HUES64 (cell line): ENCODE results near the gene RAB7A.

Experiments
- H3K27ac ChIP-seq: 2 replicates; pipeline ENCODE4 v1.7.0; 2013; ENCODE audit warnings: low read depth, low read length, inconsistent platforms
- H3K27me3 ChIP-seq: 2 replicates; pipeline ENCODE4 v1.6.1; 2013; ENCODE audit warnings: mild to moderate bottlenecking, low read length; ENCODE audit not compliant: insufficient read depth
- H3K36me3 ChIP-seq: 2 replicates; pipeline ENCODE4 v1.6.1; 2013; ENCODE audit warnings: mild to moderate bottlenecking, low read length; ENCODE audit not compliant: insufficient read depth
- H3K4me1 ChIP-seq: 2 replicates; pipeline ENCODE4 v1.6.1; 2013; ENCODE audit warnings: mild to moderate bottlenecking, low read length, moderate library complexity; ENCODE audit not compliant: insufficient read depth
- H3K4me3 ChIP-seq: 2 replicates; pipeline ENCODE4 v1.5.1; 2013; ENCODE audit warnings: mild to moderate bottlenecking, low read length, moderate library complexity
- H3K9ac ChIP-seq: 2 replicates; pipeline ENCODE4 v1.6.1; 2013; ENCODE audit warnings: mild to moderate bottlenecking, low read depth, low read length
- H3K9me3 ChIP-seq: 2 replicates; pipeline ENCODE4 v1.6.1; 2013; ENCODE audit warnings: low read depth, low read length; ENCODE audit not compliant: insufficient read depth
- WGBS: fragments of 150-250, 120-280 bp; methylation state at CpG from one replicate; pipeline ENCODE4 v1.1.7; 2013; ENCODE audit warnings: missing lambda C conversion rate; 5-methylcytosine and 5-hydroxymethylcytosine counted together

RAB7A gene

GRCh38 chr3:128807186-128807830 lies 81.3 kb downstream of the RAB7A start:
- Histone ChIP-seq H3K4me3 (no peak overlapping the region), H3K27ac (no peak overlapping the region), H3K9me3 (no peaks in the 10 kb centered on the region), H3K9ac (no peak overlapping the region), H3K4me1 (peaks cover 5% of the 10 kb centered on the region; the same call in 1 of the 2 replicates), H3K27me3 (no peaks in the 10 kb centered on the region), H3K36me3 (peaks cover 76% of the 10 kb centered on the region)
- 96% methylated on average over 9 of the region's 9 CpGs for WGBS

GRCh38 chr3:128808672-128809071 lies 82.7 kb downstream of the RAB7A start:
- Histone ChIP-seq H3K9me3 (no peaks in the 10 kb centered on the region), H3K9ac (no peak overlapping the region), H3K36me3 (peaks cover 84% of the 10 kb centered on the region), H3K27me3 (no peaks in the 10 kb centered on the region), H3K4me3 (no peak overlapping the region), H3K4me1 (peaks cover 5% of the 10 kb centered on the region; the same call in 1 of the 2 replicates), H3K27ac (no peak overlapping the region)
- 92% methylated on average over 3 of the region's 3 CpGs for WGBS

- Histone ChIP-seq H3K36me3 (peaks cover 83% of the 10 kb centered on the region), H3K9ac (no peak overlapping the region), H3K27ac (no peak overlapping the region), H3K4me1 (no peaks in the 10 kb centered on the region), H3K4me3 (no peak overlapping the region), H3K27me3 (no peaks in the 10 kb centered on the region), H3K9me3 (no peaks in the 10 kb centered on the region)
- 95% methylated on average over 8 of the region's 8 CpGs for WGBS
Measured at GRCh38 chr3:128813097-128813496, 87.1 kb downstream of the RAB7A start.

GRCh38 chr3:128814060-128814459 lies 88.1 kb downstream of the RAB7A start:
- WGBS = 93% methylated on average over 5 of the region's 5 CpGs
- Histone ChIP-seq H3K9me3 (no peaks in the 10 kb centered on the region), H3K4me1 (no peaks in the 10 kb centered on the region), H3K4me3 (no peak overlapping the region), H3K27me3 (no peaks in the 10 kb centered on the region), H3K27ac (no peak overlapping the region), H3K36me3 (peaks cover 84% of the 10 kb centered on the region), H3K9ac (no peak overlapping the region)

- H3K27me3 ChIP-seq = no peaks in the 10 kb centered on the region
- no peak overlapping the region for H3K27ac ChIP-seq
- H3K9me3 ChIP-seq = no peaks in the 10 kb centered on the region
- H3K9ac ChIP-seq = no peak overlapping the region
- WGBS = 95% methylated on average over 8 of the region's 8 CpGs
- no peaks in the 10 kb centered on the region for H3K4me1 ChIP-seq
- no peak overlapping the region for H3K4me3 ChIP-seq
- H3K36me3 ChIP-seq = peaks cover 82% of the 10 kb centered on the region
Measured at GRCh38 chr3:128814519-128815317, 88.7 kb downstream of the RAB7A start.

- WGBS = 93% methylated on average over 3 of the region's 3 CpGs
- Histone ChIP-seq H3K36me3 (peaks cover 77% of the 10 kb centered on the region), H3K4me1 (no peaks in the 10 kb centered on the region), H3K9me3 (no peaks in the 10 kb centered on the region), H3K27ac (no peak overlapping the region), H3K4me3 (no peak overlapping the region), H3K9ac (no peak overlapping the region), H3K27me3 (no peaks in the 10 kb centered on the region)
Measured at GRCh38 chr3:128815318-128816064, 89.5 kb downstream of the RAB7A start.

- WGBS = 95% methylated on average over 5 of the region's 5 CpGs
- Histone ChIP-seq H3K9me3 (no peaks in the 10 kb centered on the region), H3K36me3 (peaks cover 52% of the 10 kb centered on the region)
Measured at GRCh38 chr3:128818186-128818787, 92.3 kb downstream of the RAB7A start.

GRCh38 chr3:128820252-128820839 lies 94.4 kb downstream of the RAB7A start:
- peaks cover 32% of the 10 kb centered on the region for H3K36me3 ChIP-seq
- H3K4me1 ChIP-seq = no peaks in the 10 kb centered on the region
- no peak overlapping the region for H3K9ac ChIP-seq
- H3K27me3 ChIP-seq = no peaks in the 10 kb centered on the region
- 92% methylated on average over 7 of the region's 7 CpGs for WGBS
- no peak overlapping the region for H3K4me3 ChIP-seq
- no peak overlapping the region for H3K27ac ChIP-seq
- no peaks in the 10 kb centered on the region for H3K9me3 ChIP-seq

More at GRCh38 chr3:128818186-128818787, 92.3 kb downstream of the RAB7A start:
- Histone ChIP-seq H3K4me3 (no peak overlapping the region), H3K4me1 (no peaks in the 10 kb centered on the region), H3K9ac (no peak overlapping the region), H3K27me3 (no peaks in the 10 kb centered on the region), H3K27ac (no peak overlapping the region)

- 90% methylated on average over 6 of the region's 6 CpGs for WGBS
- Histone ChIP-seq H3K9ac (no peak overlapping the region), H3K27me3 (no peaks in the 10 kb centered on the region), H3K4me3 (no peak overlapping the region), H3K4me1 (no peaks in the 10 kb centered on the region), H3K9me3 (no peaks in the 10 kb centered on the region), H3K36me3 (peaks cover 15% of the 10 kb centered on the region), H3K27ac (no peak overlapping the region)
Measured at GRCh38 chr3:128823008-128823407, 97.0 kb downstream of the RAB7A start.

GRCh38 chr3:128823631-128824030 lies 97.6 kb downstream of the RAB7A start:
- Histone ChIP-seq H3K4me3 (no peak overlapping the region), H3K9me3 (no peaks in the 10 kb centered on the region), H3K27me3 (no peaks in the 10 kb centered on the region), H3K36me3 (peaks cover 9% of the 10 kb centered on the region), H3K27ac (no peak overlapping the region), H3K4me1 (no peaks in the 10 kb centered on the region), H3K9ac (no peak overlapping the region)
- WGBS = 97% methylated on average over 3 of the region's 3 CpGs
